Measurements from ENCODE around the gene AHSG. TPM values are rescaled to one million over a fixed set of nuclear protein-coding genes. Genes with fewer than 3 reads are reported as not detected.
A peak's percentile ranks its signal among the peaks of the same experiment; 100 is the strongest.

AHSG gene
- polyA plus RNA-seq, 1 experiment = not detected

DNA sequence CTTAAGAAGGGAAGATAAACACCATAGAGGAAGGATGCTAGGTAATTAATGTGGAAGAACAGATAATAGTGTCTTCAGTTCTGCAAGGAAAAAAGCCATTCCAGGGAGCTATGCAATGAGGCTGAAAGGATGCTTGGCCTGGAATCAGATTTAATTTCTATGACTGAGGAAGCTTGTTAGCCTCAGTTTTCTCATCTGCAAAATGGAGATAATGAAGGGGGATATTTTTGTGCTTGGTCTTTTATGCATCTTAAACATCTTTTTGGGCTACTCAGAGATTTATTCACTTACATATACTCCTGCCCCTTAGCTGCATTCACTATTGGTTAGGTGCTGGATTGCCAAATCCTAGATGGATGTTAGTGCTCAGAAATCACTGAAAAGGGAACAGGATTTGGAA lies 25.7 kb upstream of the AHSG start:
- CTCF ChIA-PET = interaction anchor here (0.8 to 9.1 kb wide), 3 partner anchors 28 to 578 kb away, joined by 4 to 60 read pairs (median 7); partner anchors contain the start of genes AHSG and RPL39L
- H3K27ac ChIP-seq (ENCODE audit: low read depth, low read length) = no peak overlapping the region
- TF ChIP-seq, protein P1, sequence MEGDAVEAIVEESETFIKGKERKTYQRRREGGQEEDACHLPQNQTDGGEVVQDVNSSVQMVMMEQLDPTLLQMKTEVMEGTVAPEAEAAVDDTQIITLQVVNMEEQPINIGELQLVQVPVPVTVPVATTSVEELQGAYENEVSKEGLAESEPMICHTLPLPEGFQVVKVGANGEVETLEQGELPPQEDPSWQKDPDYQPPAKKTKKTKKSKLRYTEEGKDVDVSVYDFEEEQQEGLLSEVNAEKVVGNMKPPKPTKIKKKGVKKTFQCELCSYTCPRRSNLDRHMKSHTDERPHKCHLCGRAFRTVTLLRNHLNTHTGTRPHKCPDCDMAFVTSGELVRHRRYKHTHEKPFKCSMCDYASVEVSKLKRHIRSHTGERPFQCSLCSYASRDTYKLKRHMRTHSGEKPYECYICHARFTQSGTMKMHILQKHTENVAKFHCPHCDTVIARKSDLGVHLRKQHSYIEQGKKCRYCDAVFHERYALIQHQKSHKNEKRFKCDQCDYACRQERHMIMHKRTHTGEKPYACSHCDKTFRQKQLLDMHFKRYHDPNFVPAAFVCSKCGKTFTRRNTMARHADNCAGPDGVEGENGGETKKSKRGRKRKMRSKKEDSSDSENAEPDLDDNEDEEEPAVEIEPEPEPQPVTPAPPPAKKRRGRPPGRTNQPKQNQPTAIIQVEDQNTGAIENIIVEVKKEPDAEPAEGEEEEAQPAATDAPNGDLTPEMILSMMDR (IDR thresholded peaks at IDR 0.05; ENCODE audit: low read depth, low read length) = no peak
- no peak for DNase-seq (ENCODE audit: low read depth, low spot score)
- no peak overlapping the region for H3K4me3 ChIP-seq (ENCODE audit: low read depth, low read length)
- no peaks in the 10 kb centered on the region for H3K27me3 ChIP-seq (ENCODE audit: control insufficient read depth, insufficient read depth, low read length)
- no peaks in the 10 kb centered on the region for H3K9me3 ChIP-seq (ENCODE audit: control insufficient read depth, insufficient read depth, low read length)
- POLR2A ChIA-PET = interaction anchor here (0.6 to 0.7 kb wide), 2 partner anchors 30 to 456 kb away, joined by 3 to 4 read pairs; no protein-coding TSS in a partner anchor

DNA sequence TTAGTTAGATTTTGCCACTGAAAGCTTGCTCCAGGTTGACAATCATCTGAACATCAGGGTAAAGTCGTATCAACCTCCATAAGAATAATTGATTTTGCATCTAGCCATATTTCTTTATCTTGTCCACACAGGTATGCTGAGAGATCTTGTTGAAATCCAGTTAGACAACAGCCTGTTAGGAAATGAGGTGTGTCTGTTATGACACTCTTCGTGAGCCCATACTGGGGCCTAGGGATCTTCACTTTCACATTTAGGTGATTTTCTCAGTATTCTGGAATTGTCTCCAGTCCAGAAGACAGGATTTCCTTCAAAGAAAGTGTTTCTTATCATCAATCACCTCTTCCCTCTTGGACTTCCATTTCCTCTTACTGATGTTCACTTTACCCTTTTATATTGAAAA lies 24.2 kb upstream of the AHSG start:
- CTCF ChIA-PET = interaction anchor here (0.9 to 10.4 kb wide), 3 partner anchors 16 to 233 kb away, joined by 4 to 113 read pairs (median 4); no protein-coding TSS in a partner anchor
- Histone ChIP-seq H3K27ac (ENCODE audit: low read depth, low read length) (no peak overlapping the region), H3K4me3 (ENCODE audit: low read depth, low read length) (no peak overlapping the region), H3K9me3 (ENCODE audit: control insufficient read depth, insufficient read depth, low read length) (no peaks in the 10 kb centered on the region), H3K27me3 (ENCODE audit: control insufficient read depth, insufficient read depth, low read length) (no peaks in the 10 kb centered on the region)
- no peak for DNase-seq (ENCODE audit: low read depth, low spot score)
- POLR2A ChIA-PET = no interaction called here
- TF ChIP-seq, protein P1 (IDR thresholded peaks at IDR 0.05; ENCODE audit: low read depth, low read length) = no peak

DNA sequence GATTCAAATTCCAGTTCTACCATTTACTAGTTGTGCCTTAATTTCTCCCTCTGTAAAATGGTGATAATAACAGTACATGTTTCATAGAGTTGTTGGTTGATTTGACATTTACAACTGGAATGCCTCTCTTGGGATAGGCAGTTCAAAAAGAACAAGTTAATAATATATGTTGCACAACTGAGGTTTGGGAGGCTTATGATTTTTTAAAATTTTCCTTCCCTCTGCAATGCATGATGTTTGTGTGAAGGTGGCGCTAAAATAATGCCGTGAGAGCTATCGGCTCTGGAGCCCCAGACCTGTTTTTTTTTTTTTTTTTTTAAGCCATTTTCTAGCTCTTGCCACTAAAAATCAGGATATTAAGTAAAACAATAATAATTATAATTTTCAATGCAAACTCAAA lies 23.7 kb upstream of the AHSG start:
- no peaks in the 10 kb centered on the region for H3K9me3 ChIP-seq (ENCODE audit: control insufficient read depth, insufficient read depth, low read length)
- TF ChIP-seq, protein P1 (IDR thresholded peaks at IDR 0.05; ENCODE audit: low read depth, low read length) = peak; percentile 28
- no peak overlapping the region for H3K27ac ChIP-seq (ENCODE audit: low read depth, low read length)
- CTCF ChIA-PET = interaction anchor here (0.6 to 10.4 kb wide), 9 partner anchors 11 to 360 kb away, joined by 3 to 113 read pairs (median 4); partner anchors contain the start of gene EIF4A2
- no peak overlapping the region for H3K4me3 ChIP-seq (ENCODE audit: low read depth, low read length)
- no peaks in the 10 kb centered on the region for H3K27me3 ChIP-seq (ENCODE audit: control insufficient read depth, insufficient read depth, low read length)
- POLR2A ChIA-PET = no interaction called here
- DNase-seq (ENCODE audit: low read depth, low spot score) = no peak

DNA sequence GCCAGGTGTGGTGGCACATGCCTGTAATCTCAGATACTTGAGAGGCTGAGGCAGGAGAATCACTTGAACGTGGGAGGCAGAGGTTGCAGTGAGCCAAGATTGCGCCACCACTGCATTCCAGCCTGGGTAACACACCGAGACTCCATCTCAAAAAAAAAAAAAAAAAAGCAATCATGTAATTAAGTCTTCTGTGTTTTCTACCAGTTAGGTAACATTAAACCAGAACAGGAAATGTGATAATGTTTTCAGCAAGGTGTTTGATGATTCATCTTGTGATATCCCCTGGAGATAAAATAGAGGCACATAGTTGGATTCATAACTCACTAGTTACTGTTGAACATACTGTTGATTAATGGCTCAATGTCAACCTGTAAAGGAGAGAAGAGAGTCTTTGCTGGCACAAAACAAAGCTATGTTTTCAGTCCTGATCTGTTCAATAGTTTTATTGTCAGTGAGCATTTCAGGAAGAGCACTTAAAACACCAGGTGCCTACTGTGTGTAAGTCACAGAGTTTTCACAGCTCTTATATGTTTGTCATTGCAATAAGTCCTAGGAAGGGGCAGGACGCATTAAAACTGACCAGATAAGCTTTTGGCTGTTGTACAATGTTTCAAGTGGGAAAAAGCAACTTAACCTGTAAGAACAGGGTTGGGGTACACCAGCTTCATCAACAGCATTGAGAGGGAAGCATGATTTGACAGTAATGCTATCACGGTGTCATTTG lies 22.8 kb upstream of the AHSG start:
- POLR2A ChIA-PET = interaction anchor here (1.5 kb wide), 1 partner anchor 194 kb away, joined by 5 read pairs; the partner anchor contains the start of gene EIF4A2
- DNase-seq (ENCODE audit: low read depth, low spot score) = no peak
- no peaks in the 10 kb centered on the region for H3K9me3 ChIP-seq (ENCODE audit: control insufficient read depth, insufficient read depth, low read length)
- CTCF ChIA-PET = interaction anchor here (0.6 to 10.4 kb wide), 9 partner anchors 10 to 360 kb away, joined by 3 to 113 read pairs (median 4); partner anchors contain the start of gene EIF4A2
- H3K4me3 ChIP-seq (ENCODE audit: low read depth, low read length) = no peak overlapping the region
- TF ChIP-seq, protein P1 (IDR thresholded peaks at IDR 0.05; ENCODE audit: low read depth, low read length) = no peak
- H3K27ac ChIP-seq (ENCODE audit: low read depth, low read length) = no peak overlapping the region
- H3K27me3 ChIP-seq (ENCODE audit: control insufficient read depth, insufficient read depth, low read length) = no peaks in the 10 kb centered on the region

All from AG04450 (cell line).